ENCODE data around the gene C2orf68. TPM values are rescaled to one million over a fixed set of nuclear protein-coding genes. Genes with fewer than 3 reads are reported as not detected.

C2orf68 gene
- total RNA-seq, 1 experiment from 2014 or later, result 26.6 TPM

DNA sequence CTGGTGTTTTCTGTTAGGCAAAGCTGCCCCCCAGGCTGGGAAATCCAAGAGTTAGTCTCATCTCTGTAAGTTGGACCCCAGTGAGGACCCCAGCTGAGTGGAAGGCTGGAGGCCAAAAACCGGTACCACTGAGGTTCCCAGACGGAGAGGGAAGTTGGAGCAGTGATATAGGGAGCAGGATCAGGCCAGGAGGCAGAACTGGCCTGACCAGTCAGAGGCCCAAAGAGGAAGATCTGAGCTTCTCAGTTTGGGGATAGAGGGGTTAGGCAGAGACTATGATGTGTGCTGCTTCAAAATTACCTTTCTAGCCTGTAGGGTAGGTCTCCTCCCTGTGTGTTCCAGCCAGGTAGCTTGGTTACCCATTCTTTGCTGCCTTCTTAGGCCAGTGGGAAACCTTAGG, 20.9 kb downstream of the C2orf68 start:
- no peaks in the 10 kb centered on the region for H3K9me3 ChIP-seq (ENCODE audit: low read length)
- H3F3A ChIP-seq (ENCODE audit: low read length, unreplicated experiment), result no peaks in the 10 kb centered on the region
- no peaks in the 10 kb centered on the region for H3K27me3 ChIP-seq (ENCODE audit: low read length)
- ChIA-PET CTCF (no interaction called here), POLR2A (ENCODE audit: unreplicated experiment) (no interaction called here)
- ATAC-seq (no peak), DNase-seq (no peak)
- BruUV-seq (replicated peaks), result no TSS peak
- H3K36me3 ChIP-seq (ENCODE audit: low read depth, low read length), result no peaks in the 10 kb centered on the region
- intact Hi-C loops (cut with micrococcal nuclease), result no loop called here
- no peak overlapping the region for H2AFZ ChIP-seq (ENCODE audit: low read length)
- peaks cover 16% of the 10 kb centered on the region for H3K4me1 ChIP-seq (ENCODE audit: insufficient read depth, low read length)
- no peak overlapping the region for H3K9ac ChIP-seq (ENCODE audit: low read length)
- no peaks in the 10 kb centered on the region for H3K9me2 ChIP-seq (replicated peaks; ENCODE audit: low read length)
- H3K4me2 ChIP-seq (ENCODE audit: low read length), result no peak overlapping the region
- no peaks in the 10 kb centered on the region for H4K20me1 ChIP-seq (ENCODE audit: low read length)
- H3K79me2 ChIP-seq (ENCODE audit: low read length), result peaks cover 4% of the 10 kb centered on the region
- no peak overlapping the region for H3K4me3 ChIP-seq (ENCODE audit: low read length)
- H3K27ac ChIP-seq (ENCODE audit: low read length), result peak overlapping the region; percentile 16; the same call in 1 of the 2 replicates
- TF ChIP-seq, protein P1, sequence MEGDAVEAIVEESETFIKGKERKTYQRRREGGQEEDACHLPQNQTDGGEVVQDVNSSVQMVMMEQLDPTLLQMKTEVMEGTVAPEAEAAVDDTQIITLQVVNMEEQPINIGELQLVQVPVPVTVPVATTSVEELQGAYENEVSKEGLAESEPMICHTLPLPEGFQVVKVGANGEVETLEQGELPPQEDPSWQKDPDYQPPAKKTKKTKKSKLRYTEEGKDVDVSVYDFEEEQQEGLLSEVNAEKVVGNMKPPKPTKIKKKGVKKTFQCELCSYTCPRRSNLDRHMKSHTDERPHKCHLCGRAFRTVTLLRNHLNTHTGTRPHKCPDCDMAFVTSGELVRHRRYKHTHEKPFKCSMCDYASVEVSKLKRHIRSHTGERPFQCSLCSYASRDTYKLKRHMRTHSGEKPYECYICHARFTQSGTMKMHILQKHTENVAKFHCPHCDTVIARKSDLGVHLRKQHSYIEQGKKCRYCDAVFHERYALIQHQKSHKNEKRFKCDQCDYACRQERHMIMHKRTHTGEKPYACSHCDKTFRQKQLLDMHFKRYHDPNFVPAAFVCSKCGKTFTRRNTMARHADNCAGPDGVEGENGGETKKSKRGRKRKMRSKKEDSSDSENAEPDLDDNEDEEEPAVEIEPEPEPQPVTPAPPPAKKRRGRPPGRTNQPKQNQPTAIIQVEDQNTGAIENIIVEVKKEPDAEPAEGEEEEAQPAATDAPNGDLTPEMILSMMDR (conservative IDR thresholded peaks at IDR 0.05; ENCODE audit: low read depth, low read length), result no peak
- TF ChIP-seq EZH2 (IDR thresholded peaks at IDR 0.05; ENCODE audit: low read length, unreplicated experiment) (no peak), EZH2phosphoT487 (IDR thresholded peaks at IDR 0.05; ENCODE audit: borderline replicate concordance, low read length) (no peak)

GRCh38 chr2:85589982-85590791, 21.7 kb downstream of the C2orf68 start:
- DNase-seq, result peak; percentile 32
- H3K27ac ChIP-seq (ENCODE audit: low read length), result peak overlapping the region; percentile 16; the same call in 1 of the 2 replicates
- H3K9me2 ChIP-seq (replicated peaks; ENCODE audit: low read length), result no peaks in the 10 kb centered on the region
- ATAC-seq, result no peak
- no peaks in the 10 kb centered on the region for H3K79me2 ChIP-seq (ENCODE audit: low read length)
- no TSS peak for BruUV-seq (replicated peaks)
- no peaks in the 10 kb centered on the region for H3K36me3 ChIP-seq (ENCODE audit: low read depth, low read length)
- H3K9ac ChIP-seq (ENCODE audit: low read length), result no peak overlapping the region
- H2AFZ ChIP-seq (ENCODE audit: low read length), result no peak overlapping the region
- no peaks in the 10 kb centered on the region for H3K27me3 ChIP-seq (ENCODE audit: low read length)
- peaks cover 24% of the 10 kb centered on the region for H3K4me1 ChIP-seq (ENCODE audit: insufficient read depth, low read length)
- H3F3A ChIP-seq (ENCODE audit: low read length, unreplicated experiment), result no peaks in the 10 kb centered on the region
- no peak overlapping the region for H3K4me3 ChIP-seq (ENCODE audit: low read length)
- H4K20me1 ChIP-seq (ENCODE audit: low read length), result no peaks in the 10 kb centered on the region
- ChIA-PET CTCF (no interaction called here), POLR2A (ENCODE audit: unreplicated experiment) (no interaction called here)
- intact Hi-C loops (cut with micrococcal nuclease), result no loop called here
- no peaks in the 10 kb centered on the region for H3K9me3 ChIP-seq (ENCODE audit: low read length)
- TF ChIP-seq, protein P1 (conservative IDR thresholded peaks at IDR 0.05; ENCODE audit: low read depth, low read length), result no peak
- TF ChIP-seq EZH2phosphoT487 (IDR thresholded peaks at IDR 0.05; ENCODE audit: borderline replicate concordance, low read length) (no peak), EZH2 (IDR thresholded peaks at IDR 0.05; ENCODE audit: low read length, unreplicated experiment) (no peak)
- H3K4me2 ChIP-seq (ENCODE audit: low read length), result no peak overlapping the region

- Histone ChIP-seq H3F3A (ENCODE audit: low read length, unreplicated experiment) (no peaks in the 10 kb centered on the region), H3K79me2 (ENCODE audit: low read length) (no peaks in the 10 kb centered on the region), H3K9me3 (ENCODE audit: low read length) (no peaks in the 10 kb centered on the region), H3K9me2 (replicated peaks; ENCODE audit: low read length) (no peaks in the 10 kb centered on the region), H3K4me3 (ENCODE audit: low read length) (no peak overlapping the region), H2AFZ (ENCODE audit: low read length) (no peak overlapping the region), H3K36me3 (ENCODE audit: low read depth, low read length) (no peaks in the 10 kb centered on the region), H4K20me1 (ENCODE audit: low read length) (no peaks in the 10 kb centered on the region), H3K27me3 (ENCODE audit: low read length) (no peaks in the 10 kb centered on the region), H3K4me1 (ENCODE audit: insufficient read depth, low read length) (peaks cover 26% of the 10 kb centered on the region), H3K27ac (ENCODE audit: low read length) (no peak overlapping the region), H3K9ac (ENCODE audit: low read length) (no peak overlapping the region), H3K4me2 (ENCODE audit: low read length) (no peak overlapping the region)
- ChIA-PET POLR2A (ENCODE audit: unreplicated experiment) (no interaction called here), CTCF (no interaction called here)
- BruUV-seq (replicated peaks), result no TSS peak
- intact Hi-C loops (cut with micrococcal nuclease), result no loop called here
- DNase-seq (no peak), ATAC-seq (no peak)
- TF ChIP-seq EZH2 (IDR thresholded peaks at IDR 0.05; ENCODE audit: low read length, unreplicated experiment), result no peak
- TF ChIP-seq, protein P1 (conservative IDR thresholded peaks at IDR 0.05; ENCODE audit: low read depth, low read length), result no peak
- TF ChIP-seq EZH2phosphoT487 (IDR thresholded peaks at IDR 0.05; ENCODE audit: borderline replicate concordance, low read length), result no peak
Measured at GRCh38 chr2:85589181-85589580, 22.7 kb downstream of the C2orf68 start.
